Measurements from ENCODE around the gene ACKR4. TPM values are rescaled to one million over a fixed set of nuclear protein-coding genes. Genes with fewer than 3 reads are reported as not detected.

The ACKR4 gene
- total RNA-seq, 1 donor from 2014 or later, result 8.5 TPM

DNA sequence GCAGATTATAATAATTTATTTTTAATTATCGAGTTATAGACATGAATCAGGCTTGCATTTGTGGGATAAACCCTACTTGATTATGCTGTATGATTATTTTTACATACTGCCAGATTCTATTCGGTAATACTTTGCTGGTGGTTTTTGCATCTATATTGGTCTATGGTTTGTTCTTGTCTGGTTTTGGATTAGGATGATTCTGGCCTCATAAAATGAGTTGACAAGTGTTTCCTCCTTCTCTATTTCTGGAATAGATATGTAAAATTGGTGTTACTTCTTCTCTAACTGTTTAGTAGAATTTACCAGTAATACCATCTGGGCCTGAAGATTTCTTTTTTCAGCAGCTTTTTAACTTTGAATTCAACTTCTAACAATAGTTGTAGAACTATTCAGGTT, 33.0 kb upstream of the ACKR4 start:
- no peak overlapping the region for H3K27ac ChIP-seq

DNA sequence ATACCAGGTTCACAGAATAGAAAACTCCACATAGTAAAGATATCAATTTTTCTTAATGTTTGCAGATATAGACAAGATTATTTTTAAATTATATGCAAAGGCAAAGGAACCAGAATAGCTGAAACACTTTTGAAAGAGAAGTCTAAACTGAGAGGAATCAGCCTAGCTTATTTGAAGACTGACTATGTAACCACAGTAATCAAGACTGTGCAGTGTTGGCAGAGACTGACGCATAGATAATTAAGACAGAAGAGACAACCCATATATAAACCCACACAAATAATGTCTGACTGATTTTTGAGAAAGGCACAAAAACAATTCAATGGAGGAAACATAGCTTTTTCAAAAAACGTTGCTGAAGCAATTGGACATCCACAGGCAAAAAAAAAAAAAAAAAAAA, 28.6 kb upstream of the ACKR4 start:
- Histone ChIP-seq H3K27me3 (ENCODE audit: low read depth) (no peaks in the 10 kb centered on the region), H3K36me3 (no peaks in the 10 kb centered on the region), H3K4me1 (no peaks in the 10 kb centered on the region), H3K9me3 (no peaks in the 10 kb centered on the region), H3K27ac (no peak overlapping the region), H3K4me3 (no peak overlapping the region)
- ATAC-seq (no peak), DNase-seq (no peak)
- TF ChIP-seq, protein P1, sequence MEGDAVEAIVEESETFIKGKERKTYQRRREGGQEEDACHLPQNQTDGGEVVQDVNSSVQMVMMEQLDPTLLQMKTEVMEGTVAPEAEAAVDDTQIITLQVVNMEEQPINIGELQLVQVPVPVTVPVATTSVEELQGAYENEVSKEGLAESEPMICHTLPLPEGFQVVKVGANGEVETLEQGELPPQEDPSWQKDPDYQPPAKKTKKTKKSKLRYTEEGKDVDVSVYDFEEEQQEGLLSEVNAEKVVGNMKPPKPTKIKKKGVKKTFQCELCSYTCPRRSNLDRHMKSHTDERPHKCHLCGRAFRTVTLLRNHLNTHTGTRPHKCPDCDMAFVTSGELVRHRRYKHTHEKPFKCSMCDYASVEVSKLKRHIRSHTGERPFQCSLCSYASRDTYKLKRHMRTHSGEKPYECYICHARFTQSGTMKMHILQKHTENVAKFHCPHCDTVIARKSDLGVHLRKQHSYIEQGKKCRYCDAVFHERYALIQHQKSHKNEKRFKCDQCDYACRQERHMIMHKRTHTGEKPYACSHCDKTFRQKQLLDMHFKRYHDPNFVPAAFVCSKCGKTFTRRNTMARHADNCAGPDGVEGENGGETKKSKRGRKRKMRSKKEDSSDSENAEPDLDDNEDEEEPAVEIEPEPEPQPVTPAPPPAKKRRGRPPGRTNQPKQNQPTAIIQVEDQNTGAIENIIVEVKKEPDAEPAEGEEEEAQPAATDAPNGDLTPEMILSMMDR (IDR thresholded peaks at IDR 0.05), result no peak
- intact Hi-C loops (cut with DNase I), result no loop called here

More for the DNA sequence above, 33.0 kb upstream of the ACKR4 start:
- ATAC-seq, result no peak
- Histone ChIP-seq H3K9me3 (no peaks in the 10 kb centered on the region), H3K36me3 (peaks cover 5% of the 10 kb centered on the region), H3K27me3 (ENCODE audit: low read depth) (no peaks in the 10 kb centered on the region), H3K4me3 (no peak overlapping the region), H3K4me1 (no peaks in the 10 kb centered on the region)
- no peak for DNase-seq
- intact Hi-C loops (cut with DNase I), result no loop called here
- TF ChIP-seq, protein P1 (IDR thresholded peaks at IDR 0.05), result no peak

DNA sequence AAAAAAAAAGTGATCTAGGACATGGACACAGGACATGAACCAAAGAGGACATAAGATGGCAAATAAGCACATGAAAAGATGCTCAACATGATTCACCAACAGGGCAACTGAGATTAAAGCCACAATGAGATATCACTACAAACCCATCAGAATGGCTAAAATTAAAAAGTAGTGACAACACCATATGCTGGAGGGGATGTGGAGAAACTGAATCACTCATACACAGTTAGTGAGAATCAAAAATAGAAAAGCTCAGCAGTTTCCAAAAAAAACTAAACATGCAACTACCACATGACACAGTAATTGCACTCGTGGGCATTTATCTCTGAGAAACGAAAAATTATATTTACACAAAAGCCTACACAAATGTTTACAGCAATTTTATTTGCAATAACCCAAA, 27.9 kb upstream of the ACKR4 start:
- Histone ChIP-seq H3K9me3 (no peaks in the 10 kb centered on the region), H3K4me3 (no peak overlapping the region), H3K4me1 (peaks cover 2% of the 10 kb centered on the region), H3K36me3 (peaks cover 7% of the 10 kb centered on the region), H3K27me3 (ENCODE audit: low read depth) (no peaks in the 10 kb centered on the region), H3K27ac (no peak overlapping the region)
- intact Hi-C loops (cut with DNase I), result no loop called here
- DNase-seq, result no peak
- no peak for ATAC-seq
- TF ChIP-seq, protein P1 (IDR thresholded peaks at IDR 0.05), result no peak

DNA sequence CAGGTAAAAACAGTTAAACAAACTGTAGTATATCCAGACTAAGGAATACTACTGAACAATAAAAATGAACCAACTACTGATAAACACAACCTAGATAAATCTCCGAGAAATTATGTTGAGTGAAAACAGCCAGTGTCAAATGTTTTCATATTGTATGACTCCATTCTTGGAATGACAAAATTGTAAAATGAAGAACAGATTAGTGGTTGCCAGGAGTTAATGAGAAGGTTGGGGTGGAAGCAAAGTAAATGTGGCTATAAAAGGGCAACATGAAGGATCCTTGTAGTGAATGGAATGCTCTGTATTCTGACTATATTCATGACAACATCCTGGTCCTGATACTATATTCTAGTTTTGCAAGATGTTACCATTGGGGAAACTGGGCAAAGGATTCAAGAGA, 27.5 kb upstream of the ACKR4 start:
- peaks cover 11% of the 10 kb centered on the region for H3K36me3 ChIP-seq
- TF ChIP-seq, protein P1 (IDR thresholded peaks at IDR 0.05), result no peak
- H3K27ac ChIP-seq, result no peak overlapping the region
- ATAC-seq, result no peak
- H3K4me3 ChIP-seq, result no peak overlapping the region
- peaks cover 4% of the 10 kb centered on the region for H3K4me1 ChIP-seq
- DNase-seq, result no peak
- no peaks in the 10 kb centered on the region for H3K27me3 ChIP-seq (ENCODE audit: low read depth)
- intact Hi-C loops (cut with DNase I), result no loop called here
- no peaks in the 10 kb centered on the region for H3K9me3 ChIP-seq

DNA sequence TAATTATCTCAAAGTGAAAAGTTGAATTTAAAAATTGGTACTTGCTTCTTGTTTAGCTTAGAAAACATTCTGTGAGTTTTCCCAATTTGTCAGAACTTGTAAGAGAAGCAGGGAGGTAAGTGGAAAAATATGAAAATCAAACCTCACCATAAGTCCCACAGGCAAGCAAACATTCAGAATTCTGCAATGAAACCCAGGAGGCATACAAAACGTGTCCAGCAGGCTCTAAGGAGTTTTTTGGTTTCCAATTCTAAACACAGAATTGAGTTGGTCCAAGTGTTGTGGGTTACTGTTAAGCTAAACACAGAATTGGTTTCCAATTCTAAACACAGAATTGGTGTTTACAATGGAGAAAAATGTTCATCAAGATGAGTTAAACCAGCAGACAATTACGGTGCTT, 27.1 kb upstream of the ACKR4 start:
- intact Hi-C loops (cut with DNase I), result no loop called here
- DNase-seq (no peak), ATAC-seq (no peak)
- Histone ChIP-seq H3K4me3 (no peak overlapping the region), H3K27me3 (ENCODE audit: low read depth) (no peaks in the 10 kb centered on the region), H3K36me3 (peaks cover 15% of the 10 kb centered on the region), H3K27ac (no peak overlapping the region), H3K4me1 (peaks cover 4% of the 10 kb centered on the region), H3K9me3 (no peaks in the 10 kb centered on the region)
- TF ChIP-seq, protein P1 (IDR thresholded peaks at IDR 0.05), result no peak

DNA sequence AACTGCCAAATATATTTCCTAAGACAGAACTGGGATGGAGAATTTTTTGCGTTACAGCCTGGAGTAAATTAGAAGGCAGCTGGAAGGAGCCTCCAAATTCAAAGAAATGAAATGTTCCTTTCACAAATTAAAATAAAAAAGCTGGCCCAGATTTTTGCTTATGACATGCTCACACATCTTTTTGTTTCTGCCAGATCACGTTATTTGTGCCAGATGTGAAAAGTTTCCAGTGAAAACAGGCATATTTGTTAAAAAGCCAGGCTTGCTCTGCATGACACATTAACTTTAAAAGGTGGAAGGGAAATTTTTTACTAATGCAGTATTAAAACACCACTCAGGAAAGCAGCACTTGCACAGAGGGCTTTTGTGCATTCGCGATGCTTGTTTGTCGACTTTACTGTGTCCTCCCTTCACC, 23.3 kb upstream of the ACKR4 start:
- Histone ChIP-seq H3K27ac (no peak overlapping the region), H3K27me3 (ENCODE audit: low read depth) (no peaks in the 10 kb centered on the region), H3K4me3 (no peak overlapping the region), H3K4me1 (peaks cover 4% of the 10 kb centered on the region), H3K36me3 (peaks cover 42% of the 10 kb centered on the region), H3K9me3 (no peaks in the 10 kb centered on the region)
- intact Hi-C loops (cut with DNase I), result no loop called here
- ATAC-seq, result no peak
- TF ChIP-seq, protein P1 (IDR thresholded peaks at IDR 0.05), result no peak
- no peak for DNase-seq
